PC-9 (cell line): ENCODE results near the gene NPHP4. TPM values are rescaled to one million over a fixed set of nuclear protein-coding genes. Genes with fewer than 3 reads are reported as not detected.

ENCODE experiments used
- BruUV-seq: library from RNA; stranded (reverse); fragments of 400-500 nt; replicated peaks from 2 replicates; lab custom pipeline; 2021; lab: Mats Ljungman, UMichigan
- CTCF ChIA-PET: fragments of 300-600 bp; sonication (Branson Sonifier 250); formaldehyde crosslinking; loops from one replicate; lab custom pipeline; 2022; ENCODE audit warnings: antibody characterized with exemption; lab: Charles Lee
- POLR2A ChIA-PET: fragments of 300-600 bp; sonication (Branson Sonifier 250); formaldehyde crosslinking; loops from one replicate; lab custom pipeline; 2022; ENCODE audit warnings: antibody characterized with exemption; ENCODE audit not compliant: unreplicated experiment; lab: Charles Lee
- DNase-seq, 2 experiments: peaks; one replicate each; pipeline versions ENCODE4 v3.0.0 to v3.0.0-alpha.2; 2015 to 2022; ENCODE audit warnings: mixed read lengths in 1 of 2
- H2AFZ ChIP-seq: fragments of 200-600 bp; sonication (generic); 2 replicates; pipeline ENCODE4 v1.8.1; 2017; ENCODE audit warnings: antibody characterized with exemption
- H3F3A ChIP-seq: fragments of 200-600 bp; sonication (generic); 2 replicates; pipeline ENCODE4 v1.8.1; 2017; ENCODE audit warnings: antibody characterized with exemption, mild to moderate bottlenecking, low read depth; ENCODE audit not compliant: insufficient read depth
- H3K27ac ChIP-seq: fragments of 200-600 bp; sonication (generic); 2 replicates; pipeline ENCODE4 v1.6.1; 2016; ENCODE audit warnings: mixed run types
- H3K27me3 ChIP-seq: fragments of 200-600 bp; sonication (generic); 2 replicates; pipeline ENCODE4 v1.6.1; 2016; ENCODE audit warnings: low read depth, mixed run types; ENCODE audit not compliant: insufficient read depth
- H3K36me3 ChIP-seq: fragments of 200-600 bp; sonication (generic); 2 replicates; pipeline ENCODE4 v1.6.1; 2016; ENCODE audit warnings: low read depth, mixed run types
- H3K4me1 ChIP-seq: fragments of 200-600 bp; sonication (generic); replicated peaks from 2 replicates; pipeline ENCODE4 v1.6.1; 2016; ENCODE audit warnings: mixed run types; ENCODE audit not compliant: insufficient read depth
- H3K4me2 ChIP-seq: fragments of 200-600 bp; sonication (generic); 2 replicates; pipeline ENCODE4 v1.6.1; 2017; ENCODE audit warnings: mixed run types
- H3K4me3 ChIP-seq: fragments of 200-600 bp; sonication (generic); 2 replicates; pipeline ENCODE4 v1.6.1; 2016; ENCODE audit warnings: mixed run types
- H3K79me2 ChIP-seq: fragments of 200-600 bp; sonication (generic); 2 replicates; pipeline ENCODE4 v1.6.1; 2017; ENCODE audit warnings: low read depth, mixed run types
- H3K9me2 ChIP-seq: fragments of 200-600 bp; sonication (generic); 2 replicates; pipeline ENCODE4 v1.8.1; 2017; ENCODE audit warnings: mild to moderate bottlenecking; ENCODE audit not compliant: insufficient read depth
- H3K9me3 ChIP-seq: fragments of 200-600 bp; sonication (generic); 2 replicates; pipeline ENCODE4 v1.8.1; 2016; ENCODE audit warnings: low read depth; ENCODE audit not compliant: insufficient read depth
- H4K20me1 ChIP-seq: fragments of 200-600 bp; sonication (generic); 2 replicates; pipeline ENCODE4 v1.8.1; 2017; ENCODE audit not compliant: insufficient read depth
- EZH2 ChIP-seq: fragments of 200-600 bp; sonication (generic); IDR thresholded peaks from 2 replicates; pipeline ENCODE4 v1.8.0; 2017; ENCODE audit warnings: antibody characterized with exemption, low read depth
- intact Hi-C: fragments of 100-400 bp; cut with micrococcal nuclease; formaldehyde crosslinking; loops from one replicate; pipeline ENCODE4 v1.10.0; 2022; ENCODE audit not compliant: unreplicated experiment
- total RNA-seq: library from RNA; stranded (reverse); gene quantifications from 2 replicates; pipeline ENCODE4 v1.2.3, GENCODE V29; 2021
- TF ChIP-seq, protein P1 (sequence below): fragments of 200-600 bp; sonication (generic); conservative IDR thresholded peaks from 2 replicates; pipeline ENCODE4 v1.6.1; 2017; ENCODE audit warnings: mixed run types, antibody characterized with exemption, mild to moderate bottlenecking, moderate library complexity

The NPHP4 gene
- total RNA-seq, 1 experiment from 2014 or later: 17.9 TPM

- ChIA-PET POLR2A (no interaction called here), CTCF (no interaction called here)
- Histone ChIP-seq H3K4me1 (no peaks in the 10 kb centered on the region), H3K4me2 (no peak overlapping the region), H3K4me3 (no peak overlapping the region), H3K9me2 (no peaks in the 10 kb centered on the region), H3K9me3 (no peaks in the 10 kb centered on the region), H3K79me2 (no peaks in the 10 kb centered on the region), H3K27me3 (no peaks in the 10 kb centered on the region), H3K27ac (no peak overlapping the region), H2AFZ (no peak overlapping the region), H3K36me3 (no peaks in the 10 kb centered on the region), H3F3A (no peaks in the 10 kb centered on the region), H4K20me1 (no peaks in the 10 kb centered on the region)
- intact Hi-C loops: no loop called here
- BruUV-seq: no TSS peak
- DNase-seq: no peak
- TF ChIP-seq EZH2: no peak
- TF ChIP-seq, protein P1, sequence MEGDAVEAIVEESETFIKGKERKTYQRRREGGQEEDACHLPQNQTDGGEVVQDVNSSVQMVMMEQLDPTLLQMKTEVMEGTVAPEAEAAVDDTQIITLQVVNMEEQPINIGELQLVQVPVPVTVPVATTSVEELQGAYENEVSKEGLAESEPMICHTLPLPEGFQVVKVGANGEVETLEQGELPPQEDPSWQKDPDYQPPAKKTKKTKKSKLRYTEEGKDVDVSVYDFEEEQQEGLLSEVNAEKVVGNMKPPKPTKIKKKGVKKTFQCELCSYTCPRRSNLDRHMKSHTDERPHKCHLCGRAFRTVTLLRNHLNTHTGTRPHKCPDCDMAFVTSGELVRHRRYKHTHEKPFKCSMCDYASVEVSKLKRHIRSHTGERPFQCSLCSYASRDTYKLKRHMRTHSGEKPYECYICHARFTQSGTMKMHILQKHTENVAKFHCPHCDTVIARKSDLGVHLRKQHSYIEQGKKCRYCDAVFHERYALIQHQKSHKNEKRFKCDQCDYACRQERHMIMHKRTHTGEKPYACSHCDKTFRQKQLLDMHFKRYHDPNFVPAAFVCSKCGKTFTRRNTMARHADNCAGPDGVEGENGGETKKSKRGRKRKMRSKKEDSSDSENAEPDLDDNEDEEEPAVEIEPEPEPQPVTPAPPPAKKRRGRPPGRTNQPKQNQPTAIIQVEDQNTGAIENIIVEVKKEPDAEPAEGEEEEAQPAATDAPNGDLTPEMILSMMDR: no peak
Observed at GRCh38 chr1:5948681-5949005, 43.6 kb downstream of the NPHP4 start.

DNA sequence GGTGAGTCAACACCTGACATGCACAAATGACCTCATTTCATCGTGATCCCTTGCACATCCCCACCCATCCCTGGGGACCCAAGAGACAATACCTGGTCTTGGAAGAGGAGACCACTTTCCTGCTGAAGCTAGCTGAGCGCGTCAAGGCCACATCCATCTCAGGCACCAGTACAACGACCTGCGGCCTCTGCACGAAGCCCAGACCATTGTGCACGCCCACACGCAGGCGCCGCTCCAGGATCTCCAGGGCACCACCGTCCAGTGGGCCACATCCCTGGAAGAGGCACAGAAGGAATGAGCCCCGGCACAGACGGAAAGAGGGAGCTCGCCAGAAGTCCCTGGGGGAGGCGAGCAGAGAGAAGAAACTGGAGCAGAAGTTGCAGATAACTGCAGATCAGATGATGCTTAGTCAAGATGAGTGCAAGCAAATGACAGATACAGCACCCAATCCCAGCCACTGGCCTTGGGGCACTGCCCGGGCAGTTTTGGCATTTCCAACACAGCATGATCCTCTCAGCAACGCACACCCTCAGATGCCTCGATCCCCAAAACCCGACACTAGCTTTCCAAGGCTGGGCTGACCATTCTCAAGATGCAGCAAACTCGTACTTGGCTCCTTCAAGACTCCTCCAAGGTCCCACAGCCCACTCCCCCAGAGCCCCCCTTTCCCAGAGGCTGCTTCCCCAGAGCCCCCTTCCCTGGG is 44.1 kb downstream of the NPHP4 start:
- no peaks in the 10 kb centered on the region for H4K20me1 ChIP-seq
- no TSS peak for BruUV-seq
- H3K4me3 ChIP-seq: no peak overlapping the region
- ChIA-PET CTCF (no interaction called here), POLR2A (no interaction called here)
- intact Hi-C loops: no loop called here
- H3K79me2 ChIP-seq: no peaks in the 10 kb centered on the region
- H3F3A ChIP-seq: no peaks in the 10 kb centered on the region
- H3K36me3 ChIP-seq: no peaks in the 10 kb centered on the region
- H3K27me3 ChIP-seq: no peaks in the 10 kb centered on the region
- H3K4me2 ChIP-seq: no peak overlapping the region
- TF ChIP-seq, protein P1: no peak
- no peak for TF ChIP-seq EZH2
- no peaks in the 10 kb centered on the region for H3K9me2 ChIP-seq
- H3K4me1 ChIP-seq: no peaks in the 10 kb centered on the region
- H3K9me3 ChIP-seq: no peaks in the 10 kb centered on the region
- no peak overlapping the region for H3K27ac ChIP-seq
- DNase-seq: no peak
- no peak overlapping the region for H2AFZ ChIP-seq

GRCh38 chr1:5947071-5947821 is 45.0 kb downstream of the NPHP4 start:
- H3K79me2 ChIP-seq: no peaks in the 10 kb centered on the region
- H3K4me1 ChIP-seq: no peaks in the 10 kb centered on the region
- BruUV-seq: no TSS peak
- H3K4me2 ChIP-seq: no peak overlapping the region
- H4K20me1 ChIP-seq: no peaks in the 10 kb centered on the region
- no peak for DNase-seq
- no peaks in the 10 kb centered on the region for H3F3A ChIP-seq
- no peaks in the 10 kb centered on the region for H3K27me3 ChIP-seq
- ChIA-PET POLR2A (no interaction called here), CTCF (no interaction called here)
- H3K36me3 ChIP-seq: no peaks in the 10 kb centered on the region
- no peaks in the 10 kb centered on the region for H3K9me2 ChIP-seq
- no peak for TF ChIP-seq EZH2
- TF ChIP-seq, protein P1: no peak
- H3K9me3 ChIP-seq: no peaks in the 10 kb centered on the region
- H3K4me3 ChIP-seq: no peak overlapping the region
- H2AFZ ChIP-seq: no peak overlapping the region
- intact Hi-C loops: no loop called here
- no peak overlapping the region for H3K27ac ChIP-seq
